KOPT-K1 (cell line): ENCODE results near the gene PRKAR2B.
"Not testable (repeated sequence)": the region's sequence is repeated elsewhere in the genome, so short reads cannot be mapped to it uniquely, and the experiment has no call there.

Experiments used
- H3K27ac ChIP-seq: fragments of 200-600 bp; sonication (generic); 2 replicates; pipeline ENCODE4 v1.5.1; 2016; ENCODE audit warnings: antibody characterized with exemption, mild to moderate bottlenecking, low read depth, low read length; ENCODE audit not compliant: poor library complexity, severe bottlenecking
- H3K36me3 ChIP-seq: fragments of 200-600 bp; sonication (generic); 2 replicates; pipeline ENCODE4 v1.5.1; 2017; ENCODE audit warnings: antibody characterized with exemption, mild to moderate bottlenecking, low read length, moderate library complexity; ENCODE audit not compliant: insufficient read depth
- H3K9me3 ChIP-seq: fragments of 200-600 bp; sonication (generic); 2 replicates; pipeline ENCODE4 v1.5.1; 2017; ENCODE audit warnings: antibody characterized with exemption, low read length, mild to moderate bottlenecking; ENCODE audit not compliant: insufficient read depth, poor library complexity, severe bottlenecking

The PRKAR2B gene

GRCh38 chr7:107037717-107038603 is 6.5 kb upstream of the PRKAR2B start:
- Histone ChIP-seq H3K9me3 (peaks cover 4% of the 10 kb centered on the region), H3K36me3 (no peaks in the 10 kb centered on the region), H3K27ac (no peak overlapping the region)

GRCh38 chr7:107039199-107039900 is 5.2 kb upstream of the PRKAR2B start:
- no peak overlapping the region for H3K27ac ChIP-seq
- H3K36me3 ChIP-seq: no peaks in the 10 kb centered on the region
- peaks cover 4% of the 10 kb centered on the region for H3K9me3 ChIP-seq

GRCh38 chr7:107041097-107041496 is 3.4 kb upstream of the PRKAR2B start:
- no peak overlapping the region for H3K27ac ChIP-seq

GRCh38 chr7:107041764-107042163 is 2.7 kb upstream of the PRKAR2B start:
- H3K36me3 ChIP-seq, H3K27ac ChIP-seq, H3K9me3 ChIP-seq: not testable (repeated sequence)

More at GRCh38 chr7:107041097-107041496, 3.4 kb upstream of the PRKAR2B start:
- Histone ChIP-seq H3K9me3 (peaks cover 4% of the 10 kb centered on the region), H3K36me3 (no peaks in the 10 kb centered on the region)

- H3K27ac ChIP-seq: not testable (repeated sequence)
Observed at GRCh38 chr7:107042326-107042910, 2.1 kb upstream of the PRKAR2B start.

GRCh38 chr7:107043491-107043890 is 1.0 kb upstream of the PRKAR2B start:
- Histone ChIP-seq H3K9me3 (no peaks in the 10 kb centered on the region), H3K36me3 (no peaks in the 10 kb centered on the region), H3K27ac (no peak overlapping the region)

More at GRCh38 chr7:107042326-107042910, 2.1 kb upstream of the PRKAR2B start:
- H3K9me3 ChIP-seq, H3K36me3 ChIP-seq: not testable (repeated sequence)

- Histone ChIP-seq H3K27ac (peak overlapping the region; percentile 16), H3K36me3 (no peaks in the 10 kb centered on the region), H3K9me3 (no peaks in the 10 kb centered on the region)
Observed at GRCh38 chr7:107043921-107044346, 571 bp upstream of the PRKAR2B start.

- Histone ChIP-seq H3K9me3 (no peaks in the 10 kb centered on the region), H3K27ac (peak overlapping the region; percentile 52), H3K36me3 (no peaks in the 10 kb centered on the region)
Observed at GRCh38 chr7:107045195-107045960, 873 bp downstream of the PRKAR2B start.

GRCh38 chr7:107045980-107046379 is 1.5 kb downstream of the PRKAR2B start:
- Histone ChIP-seq H3K27ac (no peak overlapping the region), H3K9me3 (no peaks in the 10 kb centered on the region), H3K36me3 (no peaks in the 10 kb centered on the region)

GRCh38 chr7:107046491-107047259 is 2.2 kb downstream of the PRKAR2B start:
- H3K9me3 ChIP-seq: no peaks in the 10 kb centered on the region
- H3K27ac ChIP-seq: no peak overlapping the region
- H3K36me3 ChIP-seq: no peaks in the 10 kb centered on the region

GRCh38 chr7:107047902-107048782 is 3.6 kb downstream of the PRKAR2B start:
- H3K36me3 ChIP-seq: no peaks in the 10 kb centered on the region
- no peaks in the 10 kb centered on the region for H3K9me3 ChIP-seq
- no peak overlapping the region for H3K27ac ChIP-seq

GRCh38 chr7:107048783-107049418 is 4.4 kb downstream of the PRKAR2B start:
- Histone ChIP-seq H3K36me3 (no peaks in the 10 kb centered on the region), H3K27ac (no peak overlapping the region), H3K9me3 (no peaks in the 10 kb centered on the region)

- H3K36me3 ChIP-seq: no peaks in the 10 kb centered on the region
- no peak overlapping the region for H3K27ac ChIP-seq
Observed at GRCh38 chr7:107049480-107049879, 5.0 kb downstream of the PRKAR2B start.

More at GRCh38 chr7:107049480-107049879, 5.0 kb downstream of the PRKAR2B start:
- no peaks in the 10 kb centered on the region for H3K9me3 ChIP-seq
